Breast epithelium (tissue), 3 donors: ENCODE data around the gene PTPRN2.

Experiments used
- POLR2A ChIP-seq: fragments of 450-650 bp; IDR thresholded peaks from one replicate; pipeline ENCODE4 v1.6.1; 2016; ENCODE audit warnings: antibody characterized with exemption, mild to moderate bottlenecking, moderate library complexity
- POLR2AphosphoS5 ChIP-seq, 3 donors: sonication (generic); formaldehyde crosslinking; IDR thresholded peaks; one replicate each; pipeline ENCODE4 v1.6.1; 2017; ENCODE audit warnings: antibody characterized with exemption in 3 of 3
- TF ChIP-seq, protein P1 (sequence below), 3 donors: fragments of 450-650 bp; IDR thresholded peaks; one replicate each; pipeline ENCODE4 v1.5.1; 2016 to 2017; ENCODE audit warnings: antibody characterized with exemption in 3 of 3, mild to moderate bottlenecking in 3 of 3, moderate library complexity in 3 of 3

DNA sequence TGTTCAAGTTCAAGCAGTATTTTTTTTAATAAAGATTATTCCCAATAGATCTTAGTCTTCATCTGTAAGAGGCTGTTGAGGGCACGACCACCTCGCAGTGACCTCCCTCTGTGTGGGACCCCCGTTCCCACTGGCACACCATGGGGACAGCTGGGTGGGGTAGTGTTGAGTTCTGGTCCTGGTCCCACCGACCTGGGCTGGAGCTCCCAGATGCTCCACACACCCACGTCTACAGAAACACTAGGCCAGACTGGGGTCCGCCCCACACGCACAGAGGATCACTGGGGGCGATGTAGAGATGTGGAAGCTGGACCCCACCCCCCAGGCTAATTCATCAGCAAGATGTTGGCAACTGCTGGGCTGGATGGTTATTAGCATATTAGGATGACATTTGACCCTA is 623.6 kb downstream of the PTPRN2 start:
- TF ChIP-seq, protein P1, sequence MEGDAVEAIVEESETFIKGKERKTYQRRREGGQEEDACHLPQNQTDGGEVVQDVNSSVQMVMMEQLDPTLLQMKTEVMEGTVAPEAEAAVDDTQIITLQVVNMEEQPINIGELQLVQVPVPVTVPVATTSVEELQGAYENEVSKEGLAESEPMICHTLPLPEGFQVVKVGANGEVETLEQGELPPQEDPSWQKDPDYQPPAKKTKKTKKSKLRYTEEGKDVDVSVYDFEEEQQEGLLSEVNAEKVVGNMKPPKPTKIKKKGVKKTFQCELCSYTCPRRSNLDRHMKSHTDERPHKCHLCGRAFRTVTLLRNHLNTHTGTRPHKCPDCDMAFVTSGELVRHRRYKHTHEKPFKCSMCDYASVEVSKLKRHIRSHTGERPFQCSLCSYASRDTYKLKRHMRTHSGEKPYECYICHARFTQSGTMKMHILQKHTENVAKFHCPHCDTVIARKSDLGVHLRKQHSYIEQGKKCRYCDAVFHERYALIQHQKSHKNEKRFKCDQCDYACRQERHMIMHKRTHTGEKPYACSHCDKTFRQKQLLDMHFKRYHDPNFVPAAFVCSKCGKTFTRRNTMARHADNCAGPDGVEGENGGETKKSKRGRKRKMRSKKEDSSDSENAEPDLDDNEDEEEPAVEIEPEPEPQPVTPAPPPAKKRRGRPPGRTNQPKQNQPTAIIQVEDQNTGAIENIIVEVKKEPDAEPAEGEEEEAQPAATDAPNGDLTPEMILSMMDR (IDR thresholded peaks at IDR 0.05), result no peak
- no peak for TF ChIP-seq POLR2AphosphoS5 (IDR thresholded peaks at IDR 0.05)
- TF ChIP-seq POLR2A, result no peak
